Stimulated activated CD8-positive, alpha-beta memory T cell treated with anti-CD3 and anti-CD28 coated beads, Interleukin-4, amount 100 ng/mL, for 1 hour (primary cell): ENCODE data around the gene MT1B.
"Not testable (repeated sequence)": the region's sequence is repeated elsewhere in the genome, so short reads cannot be mapped to it uniquely, and the experiment has no call there.

Experiments
- DNase-seq, 2 donors: peaks; one replicate each; pipeline ENCODE4 v3.0.0-alpha.2; 2020; ENCODE audit warnings: low read depth in 2 of 2, low spot score in 1 of 2

MT1B gene

DNA sequence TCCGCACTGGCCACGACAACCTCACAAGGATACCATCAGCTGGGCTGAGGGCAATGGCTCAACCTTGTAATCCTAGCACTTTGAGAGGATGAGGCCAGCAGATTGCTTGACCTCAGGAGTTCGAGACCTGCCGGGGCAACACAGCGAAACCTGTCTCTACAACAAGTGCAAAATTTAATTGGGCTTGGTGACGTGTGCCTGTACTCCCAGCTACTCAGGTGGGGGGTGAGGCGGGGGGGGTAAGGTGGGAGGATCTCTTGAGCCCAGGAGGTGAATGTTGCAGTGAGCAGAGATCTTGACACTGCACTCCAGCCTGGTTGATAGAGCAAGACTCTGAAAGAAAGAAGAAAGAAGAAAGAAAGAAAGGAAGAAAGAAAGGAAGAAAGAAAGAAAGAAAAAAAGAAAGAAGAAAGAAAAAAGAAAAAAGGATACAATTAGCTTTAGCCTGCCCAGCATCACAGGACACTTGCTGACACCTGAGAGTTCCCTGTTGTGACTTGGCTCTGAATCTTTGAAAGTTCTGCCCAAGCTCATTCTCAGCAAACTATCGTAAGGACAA, 31.3 kb upstream of the MT1B start:
- DNase-seq = no peak

- not testable (repeated sequence) for DNase-seq
Measured at GRCh38 chr16:56621665-56622445, 29.8 kb upstream of the MT1B start.

GRCh38 chr16:56623184-56623583, 28.5 kb upstream of the MT1B start:
- DNase-seq = not testable (repeated sequence)

- DNase-seq = no peak
Measured at GRCh38 chr16:56623637-56624036, 28.0 kb upstream of the MT1B start.

DNA sequence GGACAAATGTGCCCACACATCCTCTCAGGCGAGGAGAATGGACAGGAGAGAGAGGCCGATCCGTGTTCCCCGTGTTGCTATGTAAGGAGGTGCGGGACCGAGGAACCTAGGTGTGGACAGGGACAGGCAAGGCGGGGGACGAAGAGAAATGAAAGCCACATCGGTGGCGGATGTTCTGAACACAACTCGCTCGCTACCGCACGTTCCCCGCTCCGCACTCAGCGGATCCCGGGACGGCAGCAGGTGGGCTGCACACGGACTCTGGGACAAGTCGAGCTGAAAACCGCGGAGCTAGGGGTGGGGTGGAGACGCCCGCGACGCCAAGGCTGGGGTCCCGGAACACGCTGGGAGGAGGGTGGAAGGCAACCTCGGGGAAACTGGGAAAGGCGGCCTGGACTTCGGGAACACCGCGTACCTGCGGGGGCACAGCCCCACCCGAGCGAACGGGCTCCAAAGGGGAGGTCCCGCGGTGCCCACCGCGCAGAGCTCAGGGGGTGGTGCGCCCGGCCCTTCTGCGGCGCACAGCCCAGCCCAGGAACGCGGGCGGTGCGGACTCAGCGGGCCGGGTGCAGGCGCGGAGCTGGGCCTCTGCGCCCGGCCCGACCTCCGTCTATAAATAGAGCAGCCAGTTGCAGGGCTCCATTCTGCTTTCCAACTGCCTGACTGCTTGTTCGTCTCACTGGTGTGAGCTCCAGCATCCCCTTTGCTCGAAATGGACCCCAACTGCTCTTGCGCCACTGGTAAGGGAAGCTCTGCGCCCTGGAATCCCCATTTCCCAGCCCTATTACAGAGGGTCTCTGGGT, 26.3 kb upstream of the MT1B start, which contains the start of gene MT1E:
MT1E (plus strand) TSS at position 642 of the 803 bp plus-strand sequence; CDS start at position 713, 71 bp downstream.
- DNase-seq = no peak

GRCh38 chr16:56625943-56626654, 25.6 kb upstream of the MT1B start:
- no peak for DNase-seq

- DNase-seq = no peak
Measured at GRCh38 chr16:56626685-56627084, 25.0 kb upstream of the MT1B start.

GRCh38 chr16:56628486-56629350, 23.0 kb upstream of the MT1B start:
- DNase-seq = no peak

DNA sequence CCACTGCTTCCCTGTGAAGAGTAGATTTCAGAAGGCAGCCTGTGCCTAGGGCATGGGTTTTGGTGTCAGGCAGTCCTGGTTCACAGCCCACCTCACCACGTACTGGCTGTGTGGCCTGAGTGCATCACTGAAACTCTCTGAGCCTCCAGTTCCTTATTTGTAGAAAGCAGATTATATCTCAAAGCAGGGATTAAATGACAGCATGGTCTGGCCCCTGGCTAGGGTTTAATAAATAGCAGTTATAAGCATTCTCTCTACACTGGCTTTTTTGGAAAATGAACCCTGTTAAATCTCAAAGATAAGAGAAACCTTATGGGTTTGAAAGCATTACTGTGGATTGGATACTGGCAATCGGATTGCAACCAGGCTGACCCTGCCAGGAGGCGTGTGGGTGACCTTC, 22.2 kb upstream of the MT1B start:
- no peak for DNase-seq

DNA sequence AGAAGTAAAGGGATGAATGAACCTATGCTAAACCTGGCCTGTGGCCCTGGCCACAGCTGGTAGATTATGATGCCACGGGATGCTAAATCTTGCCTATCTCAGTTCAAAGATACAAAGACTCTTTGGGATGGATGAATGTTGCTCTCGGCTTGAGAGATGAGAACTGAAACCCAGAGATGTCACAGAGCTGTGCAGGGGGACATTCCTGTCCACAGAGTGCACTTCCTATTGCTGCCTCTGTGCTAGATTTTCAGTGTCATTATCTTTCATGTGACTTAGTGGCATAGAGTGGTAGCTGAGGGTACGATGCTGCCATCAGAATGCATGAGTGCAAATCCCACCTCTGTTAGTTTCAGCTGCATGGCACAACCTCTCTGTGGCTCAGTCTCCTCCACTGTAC, 21.6 kb upstream of the MT1B start:
- no peak for DNase-seq

GRCh38 chr16:56631197-56631596, 20.5 kb upstream of the MT1B start:
- no peak for DNase-seq

DNA sequence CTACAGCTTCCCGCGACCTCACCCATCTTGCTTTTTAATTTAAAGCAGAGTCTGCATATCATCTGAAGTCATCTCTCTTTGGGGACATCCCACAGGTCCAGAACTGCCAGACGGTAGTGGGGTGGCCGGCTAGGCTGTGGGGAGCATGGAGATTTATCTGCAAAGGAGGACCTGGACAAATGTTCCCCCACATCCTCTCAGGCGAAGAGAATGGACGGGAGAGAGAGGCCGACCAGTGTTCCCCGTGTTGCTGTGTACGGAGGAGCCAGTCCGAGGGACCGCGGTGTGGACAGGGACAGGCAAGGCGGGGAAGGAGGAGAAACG, 19.9 kb upstream of the MT1B start:
- DNase-seq = no peak

- no peak for DNase-seq
Measured at GRCh38 chr16:56632156-56632847, 19.4 kb upstream of the MT1B start, which contains the start of gene MT1M. TSS of gene MT1M (plus strand) at chr16:56632659. CDS start at chr16:56632732, 73 bp downstream.

DNA sequence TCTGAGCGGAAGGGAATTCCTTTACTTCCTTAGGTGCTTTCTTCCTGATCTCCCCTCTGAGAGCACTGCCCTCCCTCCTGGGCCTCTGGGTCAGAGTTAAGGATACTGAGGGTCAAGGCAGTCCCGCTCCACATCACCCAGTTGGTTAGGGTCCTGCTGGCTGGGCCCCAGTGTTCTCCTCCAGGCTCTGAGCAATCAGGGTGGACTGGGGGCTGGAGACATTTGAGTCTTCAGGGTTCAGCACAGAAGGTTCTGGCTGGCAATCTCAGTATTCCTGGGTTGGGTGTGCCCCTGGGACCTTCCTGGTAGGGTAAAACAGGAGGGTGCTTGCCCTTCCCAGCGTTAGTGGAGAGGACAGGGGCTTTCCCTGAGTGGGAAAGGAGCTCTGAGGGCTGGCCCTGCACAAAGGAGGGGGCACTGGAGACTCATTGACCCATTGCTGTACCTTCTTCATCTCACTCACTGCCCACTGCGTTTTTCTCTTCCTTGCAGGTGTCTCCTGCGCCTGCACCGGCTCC, 18.8 kb upstream of the MT1B start:
- no peak for DNase-seq

DNA sequence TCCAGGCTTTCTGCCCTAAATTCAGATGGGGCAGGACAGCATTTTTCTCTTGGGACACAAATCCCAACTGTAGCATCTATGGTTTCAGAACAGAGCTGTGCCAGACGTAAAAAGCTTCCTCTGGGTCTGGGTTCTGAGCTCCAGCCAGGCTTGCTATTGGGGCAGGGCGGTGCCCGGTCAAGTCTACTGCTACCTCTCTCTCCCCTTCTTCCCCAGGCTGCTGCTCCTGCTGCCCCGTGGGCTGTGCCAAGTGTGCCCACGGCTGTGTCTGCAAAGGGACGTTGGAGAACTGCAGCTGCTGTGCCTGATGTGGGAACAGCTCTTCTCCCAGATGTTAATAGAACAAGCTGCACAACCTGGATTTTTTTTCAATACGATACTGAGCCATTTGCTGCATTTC, 18.2 kb upstream of the MT1B start:
- no peak for DNase-seq

GRCh38 chr16:56634715-56635440, 16.8 kb upstream of the MT1B start:
- no peak for DNase-seq

DNA sequence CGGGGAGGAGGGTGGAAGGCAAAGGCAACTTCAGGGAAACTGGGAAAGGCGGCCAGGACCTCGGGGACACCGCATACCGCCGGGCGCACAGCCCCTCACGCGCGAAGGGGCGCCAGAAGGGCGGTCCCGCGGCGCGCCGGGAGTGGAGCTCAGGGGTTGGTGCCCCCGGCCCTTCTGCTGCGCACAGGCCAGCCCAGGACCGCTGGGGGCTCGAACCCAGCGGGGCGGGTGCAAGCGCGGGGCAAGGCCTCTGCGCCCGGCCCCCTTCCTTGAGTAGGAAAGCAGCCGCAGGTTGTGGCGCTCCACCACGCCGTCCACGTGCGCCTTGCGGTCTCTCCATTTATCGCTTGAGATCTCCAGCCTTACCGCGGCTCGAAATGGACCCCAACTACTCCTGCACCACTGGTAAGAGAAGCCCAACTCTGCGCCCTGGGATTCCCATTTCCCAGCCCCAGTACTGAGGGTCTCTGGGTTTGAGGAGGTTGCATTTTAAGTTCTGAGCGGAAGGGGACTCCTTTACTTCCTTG, 16.2 kb upstream of the MT1B start:
- no peak for DNase-seq

- no peak for DNase-seq
Measured at GRCh38 chr16:56636616-56637413, 14.9 kb upstream of the MT1B start.
